ENCODE measurements around the gene DCDC2C. TPM values are rescaled to one million over a fixed set of nuclear protein-coding genes. Genes with fewer than 3 reads are reported as not detected.

The DCDC2C gene
- total RNA-seq, 2 donors from 2014 or later, result not detected

GRCh38 chr2:3667151-3667631 is 36.2 kb upstream of the DCDC2C start:
- Histone ChIP-seq H3K4me3 (no peak overlapping the region), H3K27me3 (no peaks in the 10 kb centered on the region), H3K9ac (ENCODE audit: low read depth in 2 of 2, low read length in 2 of 2) (no peak overlapping the region), H3K4me1 (no peaks in the 10 kb centered on the region), H3K27ac (no peak overlapping the region), H3K9me3 (no peaks in the 10 kb centered on the region), H3K36me3 (no peaks in the 10 kb centered on the region)
- TF ChIP-seq CTCF (IDR thresholded peaks at IDR 0.05), result no peak
- intact Hi-C loops (cut with DNase I), result no loop called here
- DNase-seq, result peak; percentile 6

GRCh38 chr2:3669656-3670055 is 33.7 kb upstream of the DCDC2C start:
- Histone ChIP-seq H3K27me3 (no peaks in the 10 kb centered on the region), H3K27ac (no peak overlapping the region), H3K9ac (ENCODE audit: low read depth in 2 of 2, low read length in 2 of 2) (no peak overlapping the region), H3K9me3 (no peaks in the 10 kb centered on the region), H3K4me1 (no peaks in the 10 kb centered on the region), H3K4me3 (no peak overlapping the region), H3K36me3 (no peaks in the 10 kb centered on the region)
- DNase-seq, result peak; percentile 8
- no peak for TF ChIP-seq CTCF (IDR thresholded peaks at IDR 0.05)
- intact Hi-C loops (cut with DNase I), result no loop called here

- Histone ChIP-seq H3K4me3 (no peak overlapping the region), H3K4me1 (no peaks in the 10 kb centered on the region), H3K36me3 (no peaks in the 10 kb centered on the region), H3K27ac (no peak overlapping the region), H3K9ac (ENCODE audit: low read depth in 2 of 2, low read length in 2 of 2) (no peak overlapping the region), H3K27me3 (no peaks in the 10 kb centered on the region), H3K9me3 (no peaks in the 10 kb centered on the region)
- no peak for TF ChIP-seq CTCF (IDR thresholded peaks at IDR 0.05)
- intact Hi-C loops (cut with DNase I), result no loop called here
- peak; percentile 9 for DNase-seq
Observed at GRCh38 chr2:3670376-3670775, 33.0 kb upstream of the DCDC2C start.

GRCh38 chr2:3670941-3671340 is 32.4 kb upstream of the DCDC2C start:
- H3K27ac ChIP-seq, result no peak overlapping the region
- H3K9me3 ChIP-seq, result no peaks in the 10 kb centered on the region
- no peak for TF ChIP-seq CTCF (IDR thresholded peaks at IDR 0.05)
- no peak overlapping the region for H3K9ac ChIP-seq (ENCODE audit: low read depth in 2 of 2, low read length in 2 of 2)
- DNase-seq, result peak; percentile 8
- H3K36me3 ChIP-seq, result no peaks in the 10 kb centered on the region
- intact Hi-C loops (cut with DNase I), result no loop called here
- H3K27me3 ChIP-seq, result no peaks in the 10 kb centered on the region
- no peaks in the 10 kb centered on the region for H3K4me1 ChIP-seq
- H3K4me3 ChIP-seq, result no peak overlapping the region

GRCh38 chr2:3672861-3673678 is 30.3 kb upstream of the DCDC2C start:
- no peaks in the 10 kb centered on the region for H3K4me1 ChIP-seq
- TF ChIP-seq CTCF (IDR thresholded peaks at IDR 0.05), result no peak
- no peak overlapping the region for H3K4me3 ChIP-seq
- H3K9me3 ChIP-seq, result no peaks in the 10 kb centered on the region
- no peak overlapping the region for H3K9ac ChIP-seq (ENCODE audit: low read depth in 2 of 2, low read length in 2 of 2)
- no peaks in the 10 kb centered on the region for H3K36me3 ChIP-seq
- H3K27me3 ChIP-seq, result no peaks in the 10 kb centered on the region
- DNase-seq, result no peak
- intact Hi-C loops (cut with DNase I), result no loop called here
- no peak overlapping the region for H3K27ac ChIP-seq
